ENCODE measurements around the gene GABRG3. TPM values are rescaled to one million over a fixed set of nuclear protein-coding genes. Genes with fewer than 3 reads are reported as not detected.
A peak's percentile ranks its signal among the peaks of the same experiment; 100 is the strongest.
"Not testable (repeated sequence)": the region's sequence is repeated elsewhere in the genome, so short reads cannot be mapped to it uniquely, and the experiment has no call there.

Gene GABRG3
- polyA plus RNA-seq, 1 donor: 0.18 TPM

GRCh38 chr15:27003003-27003402 is 32.0 kb downstream of the GABRG3 start:
- DNase-seq: not testable (repeated sequence)

- not testable (repeated sequence) for DNase-seq
Measured at GRCh38 chr15:27004226-27004625, 33.2 kb downstream of the GABRG3 start.

- DNase-seq: peak; percentile 62
Measured at GRCh38 chr15:27017168-27017809, 46.3 kb downstream of the GABRG3 start.

- DNase-seq: no peak
Measured at GRCh38 chr15:27019687-27020086, 48.7 kb downstream of the GABRG3 start.

- peak; percentile 5 for DNase-seq
Measured at GRCh38 chr15:27025481-27025966, 54.5 kb downstream of the GABRG3 start.

- DNase-seq: peak; percentile 3
Measured at GRCh38 chr15:27027229-27027628, 56.2 kb downstream of the GABRG3 start.

- peak; percentile 13 for DNase-seq
Measured at GRCh38 chr15:27028858-27029477, 58.0 kb downstream of the GABRG3 start.

GRCh38 chr15:27036210-27036609 is 65.2 kb downstream of the GABRG3 start:
- DNase-seq: no peak

GRCh38 chr15:27037501-27037900 is 66.5 kb downstream of the GABRG3 start:
- no peak for DNase-seq

- DNase-seq: no peak
Measured at GRCh38 chr15:27039152-27039551, 68.2 kb downstream of the GABRG3 start.

GRCh38 chr15:27042230-27042629 is 71.2 kb downstream of the GABRG3 start:
- DNase-seq: no peak

GRCh38 chr15:27042646-27043045 is 71.7 kb downstream of the GABRG3 start:
- DNase-seq: no peak

GRCh38 chr15:27043770-27044169 is 72.8 kb downstream of the GABRG3 start:
- DNase-seq: no peak

GRCh38 chr15:27045796-27046195 is 74.8 kb downstream of the GABRG3 start:
- DNase-seq: no peak

GRCh38 chr15:27046880-27047279 is 75.9 kb downstream of the GABRG3 start:
- DNase-seq: no peak

GRCh38 chr15:27050163-27050562 is 79.2 kb downstream of the GABRG3 start:
- no peak for DNase-seq

- no peak for DNase-seq
Measured at GRCh38 chr15:27054426-27054825, 83.4 kb downstream of the GABRG3 start.

GRCh38 chr15:27057904-27058645 is 87.1 kb downstream of the GABRG3 start:
- no peak for DNase-seq

GRCh38 chr15:27058939-27059338 is 88.0 kb downstream of the GABRG3 start:
- DNase-seq: no peak

- peak; percentile 32 for DNase-seq
Measured at GRCh38 chr15:27059610-27060202, 88.7 kb downstream of the GABRG3 start.

GRCh38 chr15:27061739-27062138 is 90.8 kb downstream of the GABRG3 start:
- DNase-seq: no peak

- DNase-seq: peak; percentile 40
Measured at GRCh38 chr15:27062951-27063350, 92.0 kb downstream of the GABRG3 start.

GRCh38 chr15:27064080-27064479 is 93.1 kb downstream of the GABRG3 start:
- no peak for DNase-seq

Data from hindlimb muscle (tissue), 1 donor.